GM21390 (cell line): Measurements from ENCODE around the gene PCDHB10.
"Not testable (repeated sequence)": the region's sequence is repeated elsewhere in the genome, so short reads cannot be mapped to it uniquely, and the experiment has no call there.

Source experiments
- ATAC-seq: cut with Tn5 transposase; IDR thresholded peaks from one replicate; pipeline ENCODE4 v1.9.1; 2021; ENCODE audit not compliant: unreplicated experiment

Gene PCDHB10

GRCh38 chr5:141192110-141192725 lies at the start of gene PCDHB10:
Gene PCDHB10 (plus strand): TSS chr5:141192353. CDS start chr5:141192553, 200 bp downstream.
- ATAC-seq: no peak

- ATAC-seq: no peak
Observed at GRCh38 chr5:141149812-141150211, 42.3 kb upstream of the PCDHB10 start, which contains the start of gene PCDHB6. Gene PCDHB6 (plus strand): TSS chr5:141150057. CDS start chr5:141150258, 201 bp downstream.

- no peak for ATAC-seq
Observed at GRCh38 chr5:141150224-141150992, 41.7 kb upstream of the PCDHB10 start.

- ATAC-seq: no peak
Observed at GRCh38 chr5:141150993-141151325, 41.2 kb upstream of the PCDHB10 start.

- ATAC-seq: not testable (repeated sequence)
Observed at GRCh38 chr5:141151632-141152031, 40.5 kb upstream of the PCDHB10 start.

GRCh38 chr5:141152096-141152495 lies 40.1 kb upstream of the PCDHB10 start:
- not testable (repeated sequence) for ATAC-seq

- no peak for ATAC-seq
Observed at GRCh38 chr5:141155540-141156374, 36.4 kb upstream of the PCDHB10 start.

GRCh38 chr5:141157356-141157755 lies 34.8 kb upstream of the PCDHB10 start:
- ATAC-seq: not testable (repeated sequence)

- not testable (repeated sequence) for ATAC-seq
Observed at GRCh38 chr5:141157901-141158300, 34.3 kb upstream of the PCDHB10 start.

GRCh38 chr5:141172381-141173204 lies 19.6 kb upstream of the PCDHB10 start, which contains the start of gene PCDHB7:
Gene PCDHB7 (plus strand): TSS chr5:141172644. CDS start chr5:141172836, 192 bp downstream.
- ATAC-seq: no peak

- not testable (repeated sequence) for ATAC-seq
Observed at GRCh38 chr5:141174291-141175104, 17.7 kb upstream of the PCDHB10 start.

GRCh38 chr5:141175933-141176332 lies 16.2 kb upstream of the PCDHB10 start:
- ATAC-seq: no peak

- ATAC-seq: not testable (repeated sequence)
Observed at GRCh38 chr5:141177577-141178191, 14.5 kb upstream of the PCDHB10 start, which contains the start of gene PCDHB8. Gene PCDHB8 (plus strand): TSS chr5:141177790. CDS start chr5:141178035, 245 bp downstream.

- not testable (repeated sequence) for ATAC-seq
Observed at GRCh38 chr5:141179371-141179770, 12.8 kb upstream of the PCDHB10 start.

GRCh38 chr5:141179876-141180275 lies 12.3 kb upstream of the PCDHB10 start:
- ATAC-seq: not testable (repeated sequence)

- no peak for ATAC-seq
Observed at GRCh38 chr5:141180313-141180712, 11.8 kb upstream of the PCDHB10 start.

- ATAC-seq: no peak
Observed at GRCh38 chr5:141182248-141182647, 9.9 kb upstream of the PCDHB10 start, which contains the start of gene PCDHB16. Gene PCDHB16 (plus strand): TSS chr5:141182387. CDS start chr5:141182560, 173 bp downstream.

GRCh38 chr5:141184117-141184855 lies 7.9 kb upstream of the PCDHB10 start:
- not testable (repeated sequence) for ATAC-seq
